ENCODE data around the gene SCRN2.

Gene SCRN2

GRCh38 chr17:47884905-47885730 is 44.0 kb upstream of the SCRN2 start:
- no peak for ATAC-seq
- no peak for TF ChIP-seq TSHZ2 (CRISPR knock-in tag; IDR thresholded peaks at IDR 0.05)
- TF ChIP-seq ARNTL (CRISPR knock-in tag; IDR thresholded peaks at IDR 0.05; ENCODE audit: borderline replicate concordance, low read depth), result no peak
- TF ChIP-seq PPARA (CRISPR knock-in tag; IDR thresholded peaks at IDR 0.05; ENCODE audit: borderline replicate concordance), result no peak
- no peak for TF ChIP-seq ZFP3 (CRISPR knock-in tag; IDR thresholded peaks at IDR 0.05)
- no peak for TF ChIP-seq PATZ1 (CRISPR knock-in tag; IDR thresholded peaks at IDR 0.05; ENCODE audit: borderline replicate concordance)
- TF ChIP-seq CREB5 (CRISPR knock-in tag; IDR thresholded peaks at IDR 0.05; ENCODE audit: low read depth), result no peak
- no peak for TF ChIP-seq ZNF565 (CRISPR knock-in tag; conservative IDR thresholded peaks at IDR 0.05; ENCODE audit: low read depth)
- no peak for TF ChIP-seq BACH2 (CRISPR knock-in tag; IDR thresholded peaks at IDR 0.05; ENCODE audit: borderline replicate concordance)
- TF ChIP-seq TOX (CRISPR knock-in tag; IDR thresholded peaks at IDR 0.05; ENCODE audit: borderline replicate concordance), result no peak
- no peak for TF ChIP-seq GLIS3 (CRISPR knock-in tag; IDR thresholded peaks at IDR 0.05)
- TF ChIP-seq CSRNP3 (CRISPR knock-in tag; IDR thresholded peaks at IDR 0.05), result no peak
- no peak for TF ChIP-seq SNAI2 (CRISPR knock-in tag; IDR thresholded peaks at IDR 0.05)
- no peak for TF ChIP-seq CSDC2 (CRISPR knock-in tag; IDR thresholded peaks at IDR 0.05)
- no peak for TF ChIP-seq OSR1 (CRISPR knock-in tag; IDR thresholded peaks at IDR 0.05)
- TF ChIP-seq ZC3H10 (CRISPR knock-in tag; IDR thresholded peaks at IDR 0.05), result no peak
- no peak for TF ChIP-seq ZNF70 (CRISPR knock-in tag; IDR thresholded peaks at IDR 0.05)
- no peak for TF ChIP-seq POU6F1 (CRISPR knock-in tag; IDR thresholded peaks at IDR 0.05; ENCODE audit: borderline replicate concordance, low read depth)
- TF ChIP-seq RARB (CRISPR knock-in tag; IDR thresholded peaks at IDR 0.05), result no peak

GRCh38 chr17:47884427-47884740 is 43.3 kb upstream of the SCRN2 start:
- TF ChIP-seq TOX (CRISPR knock-in tag; IDR thresholded peaks at IDR 0.05; ENCODE audit: borderline replicate concordance) (no peak), ZNF565 (CRISPR knock-in tag; conservative IDR thresholded peaks at IDR 0.05; ENCODE audit: low read depth) (no peak)
- ATAC-seq, result no peak

GRCh38 chr17:47883589-47884426 is 42.7 kb upstream of the SCRN2 start:
- TF ChIP-seq GLIS3 (CRISPR knock-in tag; IDR thresholded peaks at IDR 0.05), result no peak
- no peak for TF ChIP-seq TCF4 (CRISPR knock-in tag; IDR thresholded peaks at IDR 0.05; ENCODE audit: borderline replicate concordance)
- no peak for TF ChIP-seq ISL1 (CRISPR knock-in tag; IDR thresholded peaks at IDR 0.05)
- no peak for TF ChIP-seq PPARA (CRISPR knock-in tag; IDR thresholded peaks at IDR 0.05; ENCODE audit: borderline replicate concordance)
- TF ChIP-seq ESRRG (CRISPR knock-in tag; IDR thresholded peaks at IDR 0.05), result no peak
- TF ChIP-seq ZC3H10 (CRISPR knock-in tag; IDR thresholded peaks at IDR 0.05), result no peak
- no peak for TF ChIP-seq SNAI2 (CRISPR knock-in tag; IDR thresholded peaks at IDR 0.05)
- TF ChIP-seq PATZ1 (CRISPR knock-in tag; IDR thresholded peaks at IDR 0.05; ENCODE audit: borderline replicate concordance), result no peak
- TF ChIP-seq ARNTL (CRISPR knock-in tag; IDR thresholded peaks at IDR 0.05; ENCODE audit: borderline replicate concordance, low read depth), result no peak
- TF ChIP-seq ZNF565 (CRISPR knock-in tag; conservative IDR thresholded peaks at IDR 0.05; ENCODE audit: low read depth), result no peak
- no peak for ATAC-seq

Data from SK-N-SH treated with all-trans-retinoic acid at 6 μM for 48 hours (cell line).